HG03571 (cell line): ENCODE measurements around the gene RASGRP4.

Experiments used
- ATAC-seq: cut with Tn5 transposase; IDR thresholded peaks from one replicate; pipeline ENCODE4 v1.9.1; 2021; ENCODE audit not compliant: unreplicated experiment

Gene RASGRP4

DNA sequence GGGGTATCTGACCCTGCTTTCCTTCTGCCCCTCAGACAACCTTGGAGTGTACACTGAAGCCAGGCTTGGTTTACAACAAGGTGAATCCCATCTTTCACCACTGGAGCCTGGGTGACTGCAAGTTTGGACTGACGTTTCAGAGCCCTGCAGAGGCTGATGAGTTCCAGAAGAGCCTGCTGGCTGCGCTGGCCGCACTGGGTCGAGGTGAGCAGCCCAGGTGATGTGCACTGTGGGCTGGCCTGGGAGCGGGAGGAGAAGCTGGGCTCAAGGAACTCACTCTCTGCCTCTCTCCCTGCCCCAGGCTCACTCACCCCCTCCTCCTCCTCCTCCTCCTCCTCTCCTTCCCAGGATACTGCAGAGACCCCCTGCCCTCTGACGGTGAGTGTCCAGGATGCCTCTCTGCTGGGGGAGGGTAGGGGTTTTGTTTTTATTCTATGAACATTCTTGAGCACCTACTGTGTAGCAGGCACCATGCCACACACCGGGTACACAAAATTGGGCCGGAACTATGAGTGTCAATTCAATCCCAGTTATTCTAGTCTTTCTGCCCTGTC is 34.0 kb downstream of the RASGRP4 start:
- no peak for ATAC-seq

DNA sequence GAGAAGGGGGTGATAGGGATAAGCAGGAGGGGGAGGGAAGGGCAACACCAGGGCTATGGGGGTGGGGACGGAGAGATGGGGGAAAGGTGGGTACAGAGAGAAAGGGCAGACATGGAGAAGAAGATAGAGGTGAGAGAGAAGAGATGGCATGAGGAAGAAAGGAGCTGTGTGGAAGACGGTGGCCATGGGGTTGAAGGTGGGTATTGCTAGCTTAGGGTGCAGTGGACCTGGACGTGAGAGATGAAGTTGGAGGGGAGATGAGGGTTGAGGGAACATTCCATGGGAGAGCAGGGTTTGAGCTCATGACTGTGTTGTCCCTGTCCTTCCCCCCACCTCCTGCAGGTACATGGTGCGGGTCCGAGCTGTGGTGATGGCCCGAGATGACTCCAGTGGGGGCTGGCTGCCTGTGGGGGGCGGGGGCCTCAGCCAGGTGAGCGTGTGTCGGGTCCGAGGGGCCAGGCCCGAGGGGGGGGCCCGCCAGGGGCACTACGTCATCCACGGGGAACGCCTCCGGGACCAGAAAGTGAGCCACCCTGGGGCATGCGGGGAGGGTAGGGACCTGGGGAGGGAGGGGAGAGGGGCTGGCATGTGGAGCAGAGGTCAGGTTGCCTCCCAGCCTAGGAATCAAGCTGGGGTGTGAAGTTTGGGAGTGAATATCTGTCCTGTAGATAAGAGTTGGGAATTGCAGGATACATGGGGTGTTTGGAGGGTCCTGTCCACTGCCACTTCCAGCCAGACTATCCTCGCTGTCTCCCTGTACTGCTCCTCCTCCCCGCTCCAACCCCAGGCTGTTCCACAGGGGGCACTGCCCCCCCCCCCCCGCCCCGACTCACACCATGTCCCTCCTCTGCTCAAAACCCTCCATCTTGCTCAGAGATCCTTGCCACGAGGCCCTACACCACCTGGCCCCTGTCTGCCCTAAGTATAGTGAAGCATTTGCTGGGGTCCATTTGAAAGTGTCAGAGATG is 35.8 kb downstream of the RASGRP4 start:
- no peak for ATAC-seq

DNA sequence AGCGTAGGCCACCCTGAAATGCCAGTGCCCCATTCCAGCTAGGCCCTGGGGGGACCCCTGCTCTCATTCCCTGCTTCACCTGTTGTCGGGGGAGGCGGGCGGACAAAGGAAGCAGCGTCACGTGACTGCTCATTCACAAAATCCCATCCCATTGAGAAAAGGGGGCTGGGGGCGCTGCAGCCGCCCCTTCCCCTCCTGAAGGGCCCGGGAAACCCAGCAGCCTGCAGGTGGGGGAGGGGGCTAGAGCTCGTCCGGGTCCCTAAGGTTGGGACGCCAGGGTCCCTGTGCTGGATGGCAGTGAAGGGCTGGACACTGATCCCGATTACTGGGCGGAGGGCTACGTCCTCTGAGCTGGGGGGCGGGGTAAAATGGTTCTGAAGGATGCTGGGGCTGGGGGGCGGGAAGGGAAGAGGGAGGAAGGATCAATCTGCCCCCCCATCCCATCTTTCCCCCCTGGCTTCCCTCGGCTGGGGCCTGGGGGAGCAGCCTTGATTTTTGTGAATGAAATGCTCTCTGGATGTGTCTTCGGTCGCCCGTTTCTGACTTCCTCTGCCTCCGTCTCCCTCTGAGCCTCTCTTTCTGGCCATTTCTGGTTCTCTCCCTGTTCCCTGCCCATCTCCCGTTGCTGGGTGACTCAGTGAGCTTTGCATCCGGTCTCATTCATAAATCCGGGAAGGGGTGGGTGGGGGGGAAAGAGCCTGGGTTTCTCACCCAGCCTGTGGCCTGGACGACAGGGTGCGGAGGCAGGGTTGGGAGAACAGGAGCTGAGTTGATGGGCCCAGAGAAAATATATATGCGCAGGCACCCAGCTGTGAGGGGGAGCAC is 36.7 kb downstream of the RASGRP4 start:
- no peak for ATAC-seq

DNA sequence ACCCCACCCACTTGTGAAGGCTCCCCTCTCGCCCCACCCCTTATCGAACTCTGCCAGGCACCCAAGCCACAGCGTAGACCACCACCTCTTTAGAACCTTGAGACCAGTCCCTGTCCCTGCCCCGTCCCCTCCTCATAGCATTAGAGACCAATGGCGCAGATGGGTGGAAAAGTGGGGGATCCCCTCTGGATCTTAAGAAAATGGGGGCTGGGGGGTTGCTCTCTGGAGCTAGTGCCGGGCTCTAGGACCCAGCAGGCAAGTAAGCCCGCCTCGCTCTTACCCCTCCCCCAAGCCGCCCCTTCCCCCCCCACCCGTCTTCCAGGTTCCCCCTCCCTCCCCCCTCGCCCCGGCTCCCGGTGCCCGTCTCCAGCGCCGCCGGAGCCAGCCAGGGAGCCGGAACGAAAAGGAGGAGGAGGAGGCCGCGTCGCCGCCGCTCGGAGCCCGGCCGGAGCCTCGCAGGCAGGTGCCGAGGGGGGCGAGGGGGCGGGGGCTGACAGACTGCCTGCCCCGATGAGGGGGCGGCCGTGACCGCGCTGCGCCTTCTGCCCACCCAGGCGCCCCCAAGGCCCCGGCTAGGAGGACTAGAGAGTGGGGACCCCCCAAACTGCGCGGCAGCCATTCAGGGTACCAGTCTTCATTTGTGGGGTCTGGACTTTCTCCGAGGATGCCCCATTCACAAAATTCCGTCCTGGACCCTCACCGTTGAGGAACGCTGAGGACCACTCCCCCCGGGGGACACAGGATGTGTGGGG is 37.5 kb downstream of the RASGRP4 start, which contains the start of gene SPRED3:
Gene SPRED3 (plus strand): TSS at position 349 of the 752 bp plus-strand sequence. CDS start 1,606 bp downstream, outside the sequence.
- no peak for ATAC-seq

DNA sequence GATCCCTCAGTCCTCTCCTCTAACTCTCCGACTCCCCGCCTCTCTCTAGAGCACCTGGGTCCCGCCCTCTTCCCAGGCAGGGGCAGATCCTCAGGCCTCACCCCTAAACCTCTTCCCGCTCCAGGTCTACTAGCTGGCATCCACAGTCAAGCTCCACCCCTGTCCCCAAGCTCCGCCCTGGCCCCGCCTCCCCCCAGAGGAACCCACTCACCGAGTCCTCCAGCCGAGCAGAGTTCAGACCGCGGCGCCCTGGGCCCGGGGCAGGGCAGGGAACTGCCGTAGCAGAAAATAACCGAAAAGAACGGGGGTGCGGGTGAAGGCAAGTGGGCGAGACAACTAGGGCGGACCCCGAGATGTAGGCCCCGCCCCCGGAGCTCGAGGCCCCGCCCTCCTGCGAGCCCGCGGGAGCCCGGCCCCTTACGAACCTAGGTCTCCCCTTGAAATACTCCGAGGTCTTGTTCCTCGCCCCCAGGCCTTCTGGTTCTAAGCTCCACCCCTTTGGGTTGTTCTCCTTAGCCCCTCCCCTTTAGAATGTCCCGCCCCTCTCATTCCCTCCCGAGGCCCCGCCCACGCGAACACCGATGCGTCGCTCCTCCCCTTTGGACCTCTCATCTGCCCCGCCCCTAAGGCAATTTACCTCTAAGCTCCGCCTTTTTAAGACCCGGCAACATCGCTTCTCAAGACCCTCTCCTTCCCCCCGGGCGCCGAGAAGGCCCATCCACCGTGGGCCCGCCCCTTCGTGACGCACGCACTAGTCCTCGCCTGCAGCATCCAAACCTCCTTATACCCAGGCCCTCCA is 38.3 kb downstream of the RASGRP4 start, which contains the start of gene GGN:
Gene GGN (minus strand): TSS at position 485 of the 799 bp plus-strand sequence. CDS start 773 bp downstream, outside the sequence.
- ATAC-seq = no peak

DNA sequence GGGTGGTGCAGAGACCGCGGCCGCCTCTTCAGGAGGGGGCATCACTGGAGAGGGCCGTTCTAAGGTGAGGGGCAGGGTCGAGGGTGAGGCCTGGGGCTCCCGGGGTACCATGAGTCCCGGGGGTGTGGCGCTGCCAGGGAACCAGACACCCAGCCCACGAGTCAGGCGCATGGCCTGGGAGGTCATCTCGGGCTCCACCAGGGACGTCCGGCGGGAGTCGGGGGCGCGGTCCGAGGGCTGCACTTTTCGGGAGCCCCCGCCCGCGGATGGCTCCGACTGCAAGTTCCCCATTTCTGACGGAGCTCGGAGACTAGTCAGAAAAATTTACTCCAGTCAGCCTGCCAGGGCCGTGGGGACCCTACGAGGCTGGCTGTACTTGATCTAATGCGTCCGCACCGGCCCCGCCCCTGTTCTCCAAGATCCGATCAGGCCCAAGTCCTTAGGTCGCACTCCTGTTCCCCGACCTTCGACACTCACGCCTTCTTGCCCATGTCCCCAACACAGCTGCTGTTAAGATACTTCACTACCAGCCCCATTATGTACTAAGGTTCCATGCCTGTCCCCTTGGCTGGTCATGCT is 39.0 kb downstream of the RASGRP4 start:
- ATAC-seq = no peak

DNA sequence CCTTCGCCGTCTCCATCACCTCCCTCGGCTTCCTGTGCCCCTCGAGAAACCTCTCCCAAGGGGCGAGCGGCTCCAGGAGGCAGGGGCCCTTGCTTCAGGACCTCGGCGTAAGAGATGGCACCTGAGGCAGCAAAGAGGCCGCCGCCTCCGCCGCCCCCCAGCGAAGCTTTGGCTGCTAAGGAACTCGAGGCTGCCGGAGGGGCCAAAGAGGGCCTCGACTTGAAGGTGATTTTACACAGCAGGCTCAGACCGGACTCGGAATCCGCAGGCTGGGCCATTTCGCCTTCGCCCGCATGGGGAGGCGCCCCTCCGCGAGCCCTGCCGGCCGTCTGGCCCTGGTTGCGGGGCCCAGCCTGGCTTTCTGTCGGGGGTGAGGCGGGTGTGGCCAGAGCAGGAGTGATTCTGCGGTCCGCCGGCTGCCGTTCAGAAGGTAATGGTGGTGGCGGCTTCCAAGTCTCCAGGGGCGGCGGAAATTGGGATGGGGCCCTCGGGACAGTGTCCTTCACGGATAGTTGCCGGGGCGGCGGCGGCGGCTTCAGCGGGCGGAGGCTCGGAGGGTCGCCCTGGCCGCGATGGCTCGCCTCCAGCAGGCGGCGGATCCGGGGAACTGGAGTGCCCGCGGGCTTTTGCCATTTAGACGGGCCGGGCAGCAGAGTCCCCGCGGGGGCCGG is 39.6 kb downstream of the RASGRP4 start:
- ATAC-seq = no peak

DNA sequence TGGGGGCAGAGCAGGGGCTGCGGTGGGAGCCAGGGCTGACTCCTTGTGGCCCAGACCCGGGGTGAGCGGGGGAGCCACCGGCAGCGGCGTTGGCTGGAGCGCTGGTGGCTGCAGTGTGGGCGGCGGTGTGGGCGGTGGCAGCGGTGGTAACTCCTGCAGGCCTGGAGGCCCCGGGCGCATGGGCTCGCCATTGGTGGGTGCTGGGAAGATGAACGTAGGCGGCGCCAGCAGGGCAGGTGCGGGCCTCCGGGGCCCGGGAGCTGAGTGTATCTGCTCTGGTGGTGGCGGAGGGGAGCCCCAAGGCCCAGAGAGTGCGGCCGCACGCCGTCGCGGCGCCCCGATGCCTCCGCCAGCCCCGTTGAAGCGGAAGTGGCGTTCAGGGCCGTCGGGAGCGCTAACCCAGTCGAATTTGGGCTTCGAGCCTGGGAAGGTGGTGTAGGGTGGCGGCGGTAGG is 40.2 kb downstream of the RASGRP4 start:
- no peak for ATAC-seq

DNA sequence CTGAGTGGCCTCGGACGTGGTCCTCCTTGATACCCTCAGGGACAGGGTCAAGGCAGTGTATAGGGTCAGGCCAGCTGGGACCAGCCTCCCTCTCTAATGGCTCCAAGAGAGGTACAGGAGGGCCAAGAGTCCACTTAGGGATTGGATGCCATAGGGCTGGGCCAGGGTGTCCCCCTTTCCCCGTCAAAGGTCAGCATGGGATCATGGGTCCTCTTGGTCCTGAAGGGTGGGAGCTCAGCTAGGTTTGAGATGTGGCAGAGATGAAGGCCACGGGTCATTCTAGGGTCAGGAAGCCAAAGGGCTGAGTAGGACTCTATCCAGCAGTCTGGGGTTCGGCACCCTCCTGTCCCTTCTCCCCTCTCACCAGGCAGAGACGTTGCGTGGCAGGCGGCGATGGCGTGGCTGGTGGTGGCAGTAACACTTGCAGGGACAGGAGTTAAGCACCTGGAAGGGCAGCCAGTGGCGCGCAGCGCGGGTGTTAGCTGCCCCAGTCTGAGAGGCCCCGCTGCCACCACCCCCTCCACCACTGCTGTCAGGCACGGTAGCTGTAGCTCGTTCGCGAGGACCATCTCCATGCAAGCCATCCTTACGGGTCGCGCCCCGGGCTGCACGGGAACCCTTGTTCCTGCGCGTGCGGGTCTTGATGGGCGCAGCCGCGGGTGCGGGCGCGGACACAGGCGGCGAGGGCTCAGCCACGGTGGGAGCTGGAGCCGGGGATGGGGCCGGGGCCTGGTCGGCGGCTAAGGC is 40.8 kb downstream of the RASGRP4 start:
- ATAC-seq = no peak

DNA sequence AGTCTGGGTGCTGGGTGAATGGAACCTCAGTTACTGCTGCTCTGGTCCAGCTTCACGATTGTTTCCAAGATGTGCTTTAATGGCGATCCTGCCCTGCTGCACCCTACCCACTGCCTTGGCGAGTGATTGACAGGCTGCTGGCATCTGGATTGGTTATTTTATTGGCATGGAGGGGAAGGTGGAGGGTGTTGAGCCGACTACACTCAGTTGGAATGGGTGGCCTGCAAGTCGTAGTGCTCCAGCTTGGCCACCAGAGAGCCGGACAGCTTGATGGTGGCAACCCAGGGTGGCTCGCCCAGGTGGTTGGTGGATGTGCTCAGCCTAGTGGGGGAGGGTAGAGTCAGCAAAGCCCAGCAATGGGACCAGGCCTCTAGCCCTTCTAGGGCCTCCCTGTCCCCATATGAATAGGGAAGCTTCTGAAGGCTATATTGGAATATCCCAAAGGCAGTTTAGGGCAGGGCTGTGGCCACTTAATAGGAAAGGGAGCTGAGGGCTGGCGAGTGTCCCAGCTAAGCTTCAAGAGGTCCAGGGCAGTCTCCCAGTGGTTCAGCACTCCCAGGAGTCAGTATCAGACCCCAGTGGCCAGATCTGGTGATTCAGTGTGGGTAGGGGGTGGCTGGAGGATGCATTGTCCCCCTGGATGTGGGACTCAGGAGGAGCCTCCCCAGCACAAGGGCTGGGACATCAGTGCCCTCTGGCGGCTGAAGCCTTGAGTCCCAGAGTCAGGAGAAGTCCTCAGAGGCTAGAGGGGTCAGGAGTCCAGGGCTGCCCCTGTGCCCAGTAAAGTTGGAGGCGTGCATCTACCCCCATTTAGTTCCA is 41.6 kb downstream of the RASGRP4 start:
- no peak for ATAC-seq

DNA sequence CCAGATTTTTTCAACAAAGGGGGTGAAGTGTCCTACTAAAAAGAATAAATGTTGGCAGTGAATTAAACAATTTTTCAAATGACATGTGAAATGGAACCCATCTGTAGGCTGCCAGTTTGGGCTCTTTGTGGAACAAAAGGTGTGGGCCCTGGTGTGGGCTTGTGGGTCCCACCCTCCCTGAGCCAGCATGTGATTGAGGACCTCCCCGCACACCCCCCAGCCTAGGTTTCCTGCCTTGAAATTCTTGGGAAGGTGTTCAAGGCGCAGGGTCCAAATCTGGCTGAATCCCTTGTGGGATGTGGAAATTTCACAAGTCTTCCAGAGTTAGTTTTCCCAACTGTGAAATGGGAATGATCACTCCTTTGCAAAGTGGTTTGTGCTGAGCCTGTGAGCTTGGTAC is 42.3 kb downstream of the RASGRP4 start:
- no peak for ATAC-seq

DNA sequence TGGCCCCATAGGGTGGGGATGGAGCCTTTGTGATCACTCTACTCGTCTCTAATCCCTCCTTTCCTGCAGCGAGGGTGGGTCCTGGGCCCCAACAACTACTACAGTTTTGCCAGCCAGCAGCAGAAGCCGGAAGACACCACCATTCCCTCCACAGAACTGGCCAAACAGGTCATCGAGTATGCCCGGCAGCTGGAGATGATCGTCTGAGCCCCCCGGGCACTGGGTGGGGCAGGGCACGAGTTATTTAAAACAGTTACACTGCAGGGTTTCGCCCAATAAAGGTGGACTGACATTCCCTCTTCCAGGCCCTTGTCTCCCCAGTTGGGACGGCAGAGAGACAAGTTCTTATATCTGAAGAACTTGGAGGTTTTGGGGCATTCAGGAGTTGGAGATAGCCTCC is 42.8 kb downstream of the RASGRP4 start:
- no peak for ATAC-seq

DNA sequence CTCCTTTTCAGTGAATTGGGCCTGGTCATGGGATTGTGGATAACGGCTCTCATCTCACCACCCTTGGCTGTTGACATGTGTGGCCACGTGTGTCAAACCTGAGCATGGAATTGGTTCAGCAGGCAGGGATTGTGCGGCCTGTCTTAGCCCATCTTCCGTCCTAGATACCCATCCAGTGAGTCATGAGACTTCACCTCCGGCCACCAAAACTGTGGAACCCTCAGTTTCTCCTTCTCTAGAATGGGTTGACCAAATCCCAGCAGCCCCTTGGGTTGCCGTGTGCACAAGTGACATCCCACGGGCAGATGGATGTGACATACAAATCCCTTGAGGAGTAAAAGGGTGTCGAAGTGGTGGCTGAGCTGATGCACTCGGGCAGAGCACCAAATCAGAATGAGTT is 44.9 kb downstream of the RASGRP4 start:
- no peak for ATAC-seq

DNA sequence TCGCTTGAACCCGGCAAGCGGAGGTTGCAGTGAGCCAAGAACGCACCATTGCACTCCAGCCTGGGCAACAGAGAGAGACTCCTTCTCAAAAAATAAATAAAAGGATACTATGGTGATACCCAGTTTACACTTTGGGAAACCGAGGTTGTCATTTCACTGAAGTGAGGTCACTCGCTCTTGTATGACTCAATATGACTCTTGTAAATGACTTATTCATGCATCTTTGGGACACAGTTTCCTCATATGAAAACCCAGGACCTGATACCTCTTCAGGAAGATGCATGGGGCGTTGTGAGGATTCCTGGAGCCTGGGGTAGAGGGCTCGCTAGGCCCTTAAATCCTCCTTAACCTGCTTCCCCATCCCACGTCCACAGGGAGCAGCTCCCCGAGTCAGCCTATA is 47.2 kb downstream of the RASGRP4 start:
- no peak for ATAC-seq

DNA sequence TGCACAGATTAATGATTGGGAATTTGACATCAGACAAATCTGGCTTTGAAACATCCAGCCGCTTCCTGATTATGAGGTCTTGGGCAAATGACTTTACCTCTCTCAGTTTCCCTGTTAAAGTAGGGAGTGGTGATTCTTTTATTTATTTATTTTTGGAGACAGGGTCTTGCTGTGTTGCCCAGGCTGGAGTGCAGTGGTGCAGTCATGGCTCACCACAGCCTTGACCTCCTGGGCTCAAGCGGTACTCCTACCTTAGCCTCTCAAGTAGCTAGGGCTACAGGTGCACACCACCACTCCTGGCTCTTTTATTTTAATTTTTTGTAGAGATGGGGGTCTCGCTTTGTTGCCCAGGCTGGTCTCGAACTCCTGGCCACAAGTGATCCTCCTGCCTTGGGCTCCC is 49.0 kb downstream of the RASGRP4 start:
- no peak for ATAC-seq

DNA sequence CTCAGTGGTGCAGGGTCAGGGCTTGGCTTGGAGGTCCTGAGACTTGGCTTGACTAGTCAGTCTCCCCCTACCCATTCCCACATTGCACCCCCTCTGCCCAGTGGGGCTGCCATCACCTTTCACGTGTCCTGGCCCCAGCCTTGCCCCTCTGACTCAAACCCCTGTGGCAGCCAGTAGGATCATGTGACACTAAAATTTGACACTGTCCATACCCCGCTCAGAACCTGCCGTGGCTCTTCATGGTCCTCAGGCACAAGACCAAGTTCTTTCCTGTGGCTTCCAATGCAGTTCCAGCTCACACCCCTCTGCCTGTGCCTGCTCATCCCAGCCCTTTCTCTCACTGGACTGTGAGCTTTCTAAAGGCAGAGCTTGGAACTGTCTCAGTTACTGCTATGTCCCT is 49.4 kb downstream of the RASGRP4 start:
- ATAC-seq = no peak

DNA sequence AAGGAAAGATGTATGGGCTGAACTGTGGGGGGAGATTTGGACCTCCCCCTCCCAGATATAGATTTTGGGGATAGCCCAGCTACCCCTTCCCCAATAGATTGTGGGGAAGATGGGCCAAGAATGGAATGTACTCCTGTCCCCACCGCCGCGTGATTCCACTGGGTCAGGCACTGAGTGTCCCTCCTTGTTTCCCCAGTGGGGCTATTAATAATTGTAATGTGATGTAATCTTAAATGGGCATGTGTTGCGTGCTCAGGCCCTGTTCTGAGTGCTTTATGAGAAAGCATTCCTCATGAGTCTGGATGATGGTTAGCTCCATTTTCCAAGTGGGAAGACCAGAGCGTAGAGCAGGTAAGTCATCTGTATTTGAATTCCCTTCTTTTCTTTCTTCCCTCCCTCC is 50.3 kb downstream of the RASGRP4 start:
- ATAC-seq = no peak
